Endodermal cell (in vitro differentiated cells): ENCODE data around the gene GRK1. TPM values are rescaled to one million over a fixed set of nuclear protein-coding genes. Genes with fewer than 3 reads are reported as not detected.
A peak's percentile ranks its signal among the peaks of the same experiment; 100 is the strongest.

ENCODE experiments used
- DNase-seq: peaks from one replicate; pipeline ENCODE4 v3.0.0-alpha.2; 2017
- H3K27ac ChIP-seq: 2 replicates; pipeline ENCODE4 v1.5.1; 2013; ENCODE audit warnings: mild to moderate bottlenecking, low read depth, low read length, moderate library complexity
- H3K27me3 ChIP-seq: 2 replicates; pipeline ENCODE4 v1.6.1; 2013; ENCODE audit warnings: mild to moderate bottlenecking, low read length, moderate library complexity; ENCODE audit not compliant: insufficient read depth, control insufficient read depth, poor library complexity, severe bottlenecking
- H3K36me3 ChIP-seq: 2 replicates; pipeline ENCODE4 v1.7.0; 2013; ENCODE audit warnings: mild to moderate bottlenecking, low read length, moderate library complexity; ENCODE audit not compliant: control insufficient read depth, insufficient read depth
- H3K4me1 ChIP-seq: one replicate; pipeline ENCODE4 v1.7.0; 2013; ENCODE audit warnings: low read length; ENCODE audit not compliant: control insufficient read depth, insufficient read depth
- H3K4me3 ChIP-seq: 2 replicates; pipeline ENCODE4 v1.5.1; 2013; ENCODE audit warnings: mild to moderate bottlenecking, low read length, moderate library complexity
- H3K9ac ChIP-seq: 2 replicates; pipeline ENCODE4 v1.6.1; 2013; ENCODE audit warnings: mild to moderate bottlenecking, low read length, moderate library complexity; ENCODE audit not compliant: poor library complexity, severe bottlenecking; ENCODE audit errors: extremely low read depth
- H3K9me3 ChIP-seq: 2 replicates; pipeline ENCODE4 v1.6.1; 2013; ENCODE audit warnings: mild to moderate bottlenecking, low read length, moderate library complexity; ENCODE audit not compliant: control insufficient read depth
- H3K27ac Mint-ChIP-seq: 2 replicates; pipeline ENCODE4 v1.8.0; 2020; ENCODE audit warnings: mixed read lengths
- H3K27me3 Mint-ChIP-seq: 2 replicates; pipeline ENCODE4 v1.8.0; 2021; ENCODE audit warnings: mild to moderate bottlenecking, mixed read lengths; ENCODE audit not compliant: insufficient read depth
- H3K36me3 Mint-ChIP-seq: 2 replicates; pipeline ENCODE4 v1.8.0; 2020; ENCODE audit warnings: low read depth, mixed read lengths
- H3K4me1 Mint-ChIP-seq: 2 replicates; pipeline ENCODE4 v1.8.0; 2020; ENCODE audit warnings: mixed read lengths
- H3K4me3 Mint-ChIP-seq: 2 replicates; pipeline ENCODE4 v1.8.0; 2020; ENCODE audit warnings: mild to moderate bottlenecking, moderate library complexity, mixed read lengths
- H3K9me3 Mint-ChIP-seq: 2 replicates; pipeline ENCODE4 v1.8.0; 2020; ENCODE audit warnings: mild to moderate bottlenecking, mixed read lengths
- CTCF ChIP-seq: fragments of 200-600 bp; sonication (generic); conservative IDR thresholded peaks from 2 replicates; pipeline ENCODE4 v1.5.0; 2021; ENCODE audit warnings: antibody characterized with exemption, mild to moderate bottlenecking
- WGBS, 2 experiments: methylation state at CpG; one replicate each; pipeline versions ENCODE4 v1.1.5 to v1.1.7; 2013; ENCODE audit warnings: missing lambda C conversion rate in 2 of 2, mixed read lengths in 1 of 2; ENCODE audit not compliant: insufficient coverage in 1 of 2, insufficient read length in 1 of 2; 5-methylcytosine and 5-hydroxymethylcytosine counted together
- total RNA-seq, 2 donors: library from RNA; stranded (reverse); fragmentation: NEBNext Ultra II Directional in 1 of 2; extraction: Animal tissue kit (Norgen Biotek cat#: 25700) in 1 of 2; gene quantifications; 2 replicates in 1 of 2; 3 replicates in 1 of 2; pipeline ENCODE4 v1.2.1, GENCODE V29; 2021

GRK1 gene
- total RNA-seq, 2 donors from 2014 or later = 1.7 to 2.5 TPM

GRCh38 chr13:113729187-113730019 is 62.4 kb downstream of the GRK1 start:
- WGBS, 2 experiments = 85 to 90% methylated on average over 20 to 34 of the region's 34 CpGs
- no peak overlapping the region for H3K4me3 ChIP-seq
- Mint-ChIP-seq H3K4me3 (no peak overlapping the region), H3K9me3 (no peaks in the 10 kb centered on the region), H3K27ac (no peak overlapping the region), H3K36me3 (no peaks in the 10 kb centered on the region), H3K4me1 (peaks cover 3% of the 10 kb centered on the region), H3K27me3 (no peaks in the 10 kb centered on the region)
- peak overlapping the region; percentile 24 for H3K27ac ChIP-seq
- no peaks in the 10 kb centered on the region for H3K27me3 ChIP-seq
- H3K36me3 ChIP-seq = no peaks in the 10 kb centered on the region
- H3K9me3 ChIP-seq = no peaks in the 10 kb centered on the region
- peaks cover 4% of the 10 kb centered on the region for H3K4me1 ChIP-seq
- no peak overlapping the region for H3K9ac ChIP-seq
- DNase-seq = no peak
- TF ChIP-seq CTCF = no peak

- WGBS, 2 experiments = 88 to 91% methylated on average over 6 to 21 of the region's 21 CpGs
- Mint-ChIP-seq H3K27me3 (no peaks in the 10 kb centered on the region), H3K4me3 (no peak overlapping the region), H3K4me1 (no peaks in the 10 kb centered on the region), H3K36me3 (no peaks in the 10 kb centered on the region), H3K9me3 (no peaks in the 10 kb centered on the region), H3K27ac (no peak overlapping the region)
- no peak overlapping the region for H3K9ac ChIP-seq
- no peak overlapping the region for H3K27ac ChIP-seq
- H3K27me3 ChIP-seq = no peaks in the 10 kb centered on the region
- DNase-seq = no peak
- no peak overlapping the region for H3K4me3 ChIP-seq
- no peaks in the 10 kb centered on the region for H3K9me3 ChIP-seq
- H3K4me1 ChIP-seq = no peaks in the 10 kb centered on the region
- no peaks in the 10 kb centered on the region for H3K36me3 ChIP-seq
- TF ChIP-seq CTCF = no peak
Measured at GRCh38 chr13:113730258-113730691, 63.3 kb downstream of the GRK1 start.

GRCh38 chr13:113730831-113731191 is 63.8 kb downstream of the GRK1 start:
- Histone ChIP-seq H3K4me3 (no peak overlapping the region), H3K4me1 (no peaks in the 10 kb centered on the region), H3K27me3 (no peaks in the 10 kb centered on the region), H3K9ac (no peak overlapping the region), H3K36me3 (no peaks in the 10 kb centered on the region), H3K27ac (no peak overlapping the region), H3K9me3 (no peaks in the 10 kb centered on the region)
- Mint-ChIP-seq H3K4me3 (no peak overlapping the region), H3K36me3 (no peaks in the 10 kb centered on the region), H3K27me3 (no peaks in the 10 kb centered on the region), H3K9me3 (no peaks in the 10 kb centered on the region), H3K4me1 (no peaks in the 10 kb centered on the region), H3K27ac (no peak overlapping the region)
- WGBS, 2 experiments = 82 to 96% methylated on average over 4 of the region's 4 CpGs
- TF ChIP-seq CTCF = no peak
- no peak for DNase-seq
